IMR-90 (cell line): ENCODE measurements around the gene ROBO1. TPM values are rescaled to one million over a fixed set of nuclear protein-coding genes. Genes with fewer than 3 reads are reported as not detected.

ENCODE experiments used
- ATAC-seq: fragments of 200-7000 bp; cut with Tn5 transposase; 2 replicates; pipeline ENCODE4 v1.9.1; 2020; ENCODE audit warnings: low read depth, mild to moderate bottlenecking, moderate library complexity
- BruUV-seq: library from RNA; stranded (reverse); fragments of 400-500 nt; replicated peaks from 2 replicates; lab custom pipeline; 2021; lab: Mats Ljungman, UMichigan
- CTCF ChIA-PET: fragments of 300-600 bp; formaldehyde crosslinking; extraction: SDS; loops from one replicate; lab custom pipeline; 2021; ENCODE audit warnings: antibody characterized with exemption; lab: Yijun Ruan, JAX
- POLR2A ChIA-PET: fragments of 300-600 bp; sonication (Branson Sonifier 250); formaldehyde crosslinking; loops from one replicate; lab custom pipeline; 2022; ENCODE audit warnings: antibody characterized with exemption; ENCODE audit not compliant: unreplicated experiment; lab: Charles Lee
- DNase-seq: peaks from one replicate; pipeline ENCODE4 v3.0.0; 2013
- H2AFZ ChIP-seq: replicated peaks from 2 replicates; pipeline ENCODE3; 2013; ENCODE audit warnings: low read length, mild to moderate bottlenecking; ENCODE audit not compliant: poor library complexity
- H2AK5ac ChIP-seq: 2 replicates; pipeline ENCODE4 v1.6.1; 2013; ENCODE audit warnings: low read depth, low read length, inconsistent platforms
- H2AK9ac ChIP-seq: replicated peaks from 2 replicates; pipeline ENCODE3; 2013; ENCODE audit warnings: mild to moderate bottlenecking, low read depth, low read length, moderate library complexity; ENCODE audit not compliant: poor library complexity
- H2BK120ac ChIP-seq: 2 replicates; pipeline ENCODE4 v1.6.1; 2013; ENCODE audit warnings: low read depth, low read length, inconsistent platforms
- H2BK15ac ChIP-seq: 3 replicates; pipeline ENCODE4 v1.6.1; 2013; ENCODE audit warnings: low read depth, low read length, inconsistent platforms
- H2BK20ac ChIP-seq: 2 replicates; pipeline ENCODE4 v1.6.1; 2013; ENCODE audit warnings: low read depth, mild to moderate bottlenecking, inconsistent platforms, low read length, moderate library complexity
- H2BK5ac ChIP-seq: 2 replicates; pipeline ENCODE4 v1.6.1; 2013; ENCODE audit warnings: mild to moderate bottlenecking, low read depth, low read length, inconsistent platforms; ENCODE audit not compliant: poor library complexity, severe bottlenecking
- H3K14ac ChIP-seq: replicated peaks from 2 replicates; pipeline ENCODE4 v1.6.1; 2013; ENCODE audit warnings: low read depth, low read length, inconsistent platforms
- H3K18ac ChIP-seq: 2 replicates; pipeline ENCODE4 v1.6.1; 2013; ENCODE audit warnings: low read depth, low read length, control low read depth
- H3K23ac ChIP-seq: 2 replicates; pipeline ENCODE4 v1.6.1; 2013; ENCODE audit warnings: low read depth, low read length, inconsistent platforms
- H3K27ac ChIP-seq: 2 replicates; pipeline ENCODE4 v1.5.1; 2013; ENCODE audit warnings: mild to moderate bottlenecking, control low read depth, low read length; ENCODE audit not compliant: insufficient read depth
- H3K27me3 ChIP-seq: 2 replicates; pipeline ENCODE4 v1.6.1; 2013; ENCODE audit warnings: low read length; ENCODE audit not compliant: control insufficient read depth, insufficient read depth
- H3K36me3 ChIP-seq: 2 replicates; pipeline ENCODE4 v1.6.1; 2013; ENCODE audit warnings: low read length, mixed read lengths; ENCODE audit not compliant: control insufficient read depth, insufficient read depth
- H3K4ac ChIP-seq: 2 replicates; pipeline ENCODE4 v1.6.1; 2013; ENCODE audit warnings: low read depth, low read length, inconsistent platforms
- H3K4me1 ChIP-seq: 2 replicates; pipeline ENCODE4 v1.6.1; 2013; ENCODE audit warnings: low read length, mixed read lengths; ENCODE audit not compliant: control insufficient read depth, insufficient read depth
- H3K4me2 ChIP-seq: 2 replicates; pipeline ENCODE4 v1.6.1; 2013; ENCODE audit warnings: low read depth, mild to moderate bottlenecking, control low read depth, low read length, moderate library complexity
- H3K4me3 ChIP-seq: 2 replicates; pipeline ENCODE4 v1.5.1; 2013; ENCODE audit warnings: low read depth, mild to moderate bottlenecking, control low read depth, low read length, moderate library complexity; ENCODE audit not compliant: insufficient read depth
- H3K56ac ChIP-seq: 2 replicates; pipeline ENCODE4 v1.6.1; 2013; ENCODE audit warnings: low read length, inconsistent platforms; ENCODE audit not compliant: insufficient read depth; ENCODE audit errors: extremely low read depth
- H3K79me1 ChIP-seq, 2 experiments: 2 replicates each; pipeline ENCODE4 v1.6.1; 2013; ENCODE audit warnings: low read length in 2 of 2, inconsistent platforms in 1 of 2, low read depth in 1 of 2
- H3K9ac ChIP-seq: 2 replicates; pipeline ENCODE4 v1.6.1; 2013; ENCODE audit warnings: low read depth, low read length, control low read depth
- H3K9me1 ChIP-seq: 2 replicates; pipeline ENCODE4 v1.6.1; 2013; ENCODE audit warnings: low read length, inconsistent platforms; ENCODE audit not compliant: insufficient read depth
- H3K9me3 ChIP-seq: 2 replicates; pipeline ENCODE4 v1.6.1; 2013; ENCODE audit warnings: low read length; ENCODE audit not compliant: control insufficient read depth, insufficient read depth
- H4K20me1 ChIP-seq: 2 replicates; pipeline ENCODE4 v1.6.1; 2013; ENCODE audit warnings: low read length, inconsistent platforms; ENCODE audit not compliant: insufficient read depth
- H4K5ac ChIP-seq: 2 replicates; pipeline ENCODE4 v1.6.1; 2013; ENCODE audit warnings: mild to moderate bottlenecking, low read depth, low read length, control low read depth
- H4K8ac ChIP-seq, 2 experiments: 2 replicates each; pipeline ENCODE4 v1.6.1; 2013; ENCODE audit warnings: low read depth in 2 of 2, low read length in 2 of 2, control low read depth in 1 of 2, inconsistent platforms in 1 of 2
- H4K91ac ChIP-seq: 2 replicates; pipeline ENCODE4 v1.6.1; 2013; ENCODE audit warnings: low read depth, low read length, inconsistent platforms; ENCODE audit not compliant: insufficient read depth
- BHLHE40 ChIP-seq: fragments of 150-350 bp; IDR thresholded peaks from 2 replicates; pipeline ENCODE4 v1.6.1; 2016; ENCODE audit warnings: mild to moderate bottlenecking, low read depth, low read length
- CHD1 ChIP-seq: IDR thresholded peaks from 2 replicates; pipeline ENCODE4 v1.6.1; 2012; ENCODE audit warnings: low read depth, low read length, improper control_type of control experiment
- MXI1 ChIP-seq: IDR thresholded peaks from 2 replicates; pipeline ENCODE4 v1.6.1; 2012; ENCODE audit warnings: low read depth, mild to moderate bottlenecking, low read length, moderate library complexity, borderline replicate concordance
- NFE2L2 ChIP-seq: fragments of 150-350 bp; IDR thresholded peaks from 2 replicates; pipeline ENCODE4 v1.6.1; 2016; ENCODE audit warnings: low read depth, mild to moderate bottlenecking, low read length
- RCOR1 ChIP-seq: IDR thresholded peaks from 2 replicates; pipeline ENCODE4 v1.6.1; 2012; ENCODE audit warnings: mild to moderate bottlenecking, low read length, improper control_type of control experiment; ENCODE audit not compliant: insufficient replicate concordance
- RFX5 ChIP-seq: IDR thresholded peaks from 2 replicates; pipeline ENCODE4 v1.8.0; 2012; ENCODE audit warnings: low read depth, mild to moderate bottlenecking, low read length, moderate library complexity
- WGBS, 2 experiments: methylation state at CpG; one replicate each; pipeline versions ENCODE4 v1.1.5 to v1.1.7; 2013; ENCODE audit warnings: missing lambda C conversion rate in 2 of 2; ENCODE audit not compliant: insufficient read length in 1 of 2; ENCODE audit errors: extremely low coverage in 2 of 2; 5-methylcytosine and 5-hydroxymethylcytosine counted together
- dilution Hi-C: fragments of 300-500 bp; cut with HindIII; formaldehyde crosslinking; loops from one replicate; pipeline ENCODE4 v1.14.3; 2018; ENCODE audit warnings: low sequenced_read_pairs; ENCODE audit not compliant: unreplicated experiment
- in situ Hi-C: fragments of 300-500 bp; cut with MboI; formaldehyde crosslinking; loops from 3 replicates; pipeline ENCODE4 v1.14.3; 2019; ENCODE audit warnings: low sequenced_read_pairs, inconsistent platforms, mixed read lengths
- intact Hi-C: fragments of 100-400 bp; cut with micrococcal nuclease; formaldehyde crosslinking; loops from 2 replicates; pipeline ENCODE4 v1.10.0; 2022
- polyA plus RNA-seq, 3 experiments: library from polyadenylated mRNA; depleted of rRNA; stranded (reverse); fragments of >200 nt; gene quantifications; 2 replicates each; pipeline ENCODE4 v1.2.3, GENCODE V29; 2012; ENCODE audit warnings: low replicate concordance in 1 of 3
- total RNA-seq: library from RNA; depleted of rRNA; stranded (reverse); fragments of >200 nt; gene quantifications from 2 replicates; pipeline ENCODE4 v1.2.3, GENCODE V29; 2012
- TF ChIP-seq, protein P1 (sequence below): fragments of 150-350 bp; IDR thresholded peaks from 2 replicates; pipeline ENCODE4 v1.6.1; 2016; ENCODE audit warnings: low read depth, mild to moderate bottlenecking, low read length, moderate library complexity, borderline replicate concordance

ROBO1 gene
- total and polyA plus RNA-seq, 2 of the 4 experiments (the other 2 are of a cell fraction), result 24.1 to 53.9 TPM

DNA sequence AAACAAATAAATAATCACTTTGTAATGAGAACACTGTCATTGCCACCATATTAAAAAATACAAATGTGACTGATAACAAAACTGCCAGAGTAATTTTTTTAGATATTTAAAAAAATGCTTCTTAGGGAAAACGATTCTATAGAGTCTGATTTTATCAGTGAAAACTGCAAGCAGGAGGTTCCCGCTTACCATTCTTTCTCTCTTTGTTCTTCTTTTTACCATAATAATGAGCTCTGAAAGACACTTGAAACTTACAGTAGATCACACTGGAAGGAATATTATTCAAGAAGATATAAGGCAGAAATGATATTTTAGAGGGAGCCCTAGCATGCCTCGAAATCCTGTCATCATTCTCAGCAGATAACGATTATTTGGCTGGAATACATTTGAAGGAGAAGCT, 701.3 kb downstream of the ROBO1 start:
- DNase-seq, result no peak
- POLR2A ChIA-PET, result no interaction called here
- in situ Hi-C loops, result no loop called here

More for the DNA sequence above, 701.3 kb downstream of the ROBO1 start:
- Histone ChIP-seq H3K27ac (no peak overlapping the region), H3K9ac (no peak overlapping the region), H3K14ac (no peak overlapping the region), H4K5ac (no peak overlapping the region), H3K4ac (no peak overlapping the region), H3K27me3 (no peaks in the 10 kb centered on the region), H2AFZ (no peak overlapping the region), H4K91ac (no peak overlapping the region), H3K36me3 (no peaks in the 10 kb centered on the region), H3K9me3 (no peaks in the 10 kb centered on the region), H3K79me1 (no peaks in the 10 kb centered on the region), H3K56ac (no peak overlapping the region), H3K23ac (no peak overlapping the region), H4K20me1 (no peaks in the 10 kb centered on the region), H2AK5ac (no peak overlapping the region), H3K4me1 (no peaks in the 10 kb centered on the region), H3K18ac (no peak overlapping the region), H3K4me2 (no peak overlapping the region), H3K9me1 (no peaks in the 10 kb centered on the region), H2AK9ac (no peak overlapping the region), H4K8ac (no peak overlapping the region), H3K4me3 (no peak overlapping the region), H2BK20ac (no peak overlapping the region), H2BK120ac (no peak overlapping the region), H2BK15ac (no peak overlapping the region), H2BK5ac (no peak overlapping the region)
- CTCF ChIA-PET, result interaction anchor here (1.6 kb wide), 1 partner anchor 20 kb away, joined by 5 read pairs; no protein-coding TSS in a partner anchor
- intact Hi-C loops, result no loop called here
- TF ChIP-seq NFE2L2, result no peak
- TF ChIP-seq BHLHE40, result no peak
- TF ChIP-seq, protein P1, sequence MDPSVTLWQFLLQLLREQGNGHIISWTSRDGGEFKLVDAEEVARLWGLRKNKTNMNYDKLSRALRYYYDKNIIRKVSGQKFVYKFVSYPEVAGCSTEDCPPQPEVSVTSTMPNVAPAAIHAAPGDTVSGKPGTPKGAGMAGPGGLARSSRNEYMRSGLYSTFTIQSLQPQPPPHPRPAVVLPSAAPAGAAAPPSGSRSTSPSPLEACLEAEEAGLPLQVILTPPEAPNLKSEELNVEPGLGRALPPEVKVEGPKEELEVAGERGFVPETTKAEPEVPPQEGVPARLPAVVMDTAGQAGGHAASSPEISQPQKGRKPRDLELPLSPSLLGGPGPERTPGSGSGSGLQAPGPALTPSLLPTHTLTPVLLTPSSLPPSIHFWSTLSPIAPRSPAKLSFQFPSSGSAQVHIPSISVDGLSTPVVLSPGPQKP, result no peak
- TF ChIP-seq MXI1, result no peak
- no peak for TF ChIP-seq RFX5
- no peak for TF ChIP-seq CHD1
- TF ChIP-seq RCOR1, result no peak
- BruUV-seq, result no TSS peak
- dilution Hi-C loops, result no loop called here
- no CpG with 5 or more reads among the region's 4 CpGs for WGBS, 2 experiments
- ATAC-seq, result no peak
